Measurements from ENCODE around the gene GSTT4. TPM values are rescaled to one million over a fixed set of nuclear protein-coding genes. Genes with fewer than 3 reads are reported as not detected.
A peak's percentile ranks its signal among the peaks of the same experiment; 100 is the strongest.

Gene GSTT4
- total and polyA plus RNA-seq, 2 of the 13 experiments (the other 11 are each of a cell fraction or from before 2014, with no cell fraction given): 0.59 to 0.62 TPM

GRCh38 chr22:24009227-24010017, 4.2 kb upstream of the GSTT4 start (continued):
- TF ChIP-seq ATF1 (CRISPR knock-in tag; IDR thresholded peaks at IDR 0.05): peak; percentile 66; the same call in 1 of the 2 replicates
- no peak for TF ChIP-seq MLXIP (CRISPR knock-in tag; IDR thresholded peaks at IDR 0.05; ENCODE audit: borderline replicate concordance)
- TF ChIP-seq, protein P1, sequence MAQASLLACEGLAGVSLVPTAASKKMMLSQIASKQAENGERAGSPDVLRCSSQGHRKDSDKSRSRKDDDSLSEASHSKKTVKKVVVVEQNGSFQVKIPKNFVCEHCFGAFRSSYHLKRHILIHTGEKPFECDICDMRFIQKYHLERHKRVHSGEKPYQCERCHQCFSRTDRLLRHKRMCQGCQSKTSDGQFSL (CRISPR knock-in tag; IDR thresholded peaks at IDR 0.05): no peak
- no peak for TF ChIP-seq ZNF598 (CRISPR knock-in tag; IDR thresholded peaks at IDR 0.05; ENCODE audit: borderline replicate concordance)
- TF ChIP-seq ZNF788 (CRISPR knock-in tag; IDR thresholded peaks at IDR 0.05; ENCODE audit: borderline replicate concordance): 0 out of 2 replicates have a peak, but pooled peaks have one; percentile 63
- TF ChIP-seq, protein P2, sequence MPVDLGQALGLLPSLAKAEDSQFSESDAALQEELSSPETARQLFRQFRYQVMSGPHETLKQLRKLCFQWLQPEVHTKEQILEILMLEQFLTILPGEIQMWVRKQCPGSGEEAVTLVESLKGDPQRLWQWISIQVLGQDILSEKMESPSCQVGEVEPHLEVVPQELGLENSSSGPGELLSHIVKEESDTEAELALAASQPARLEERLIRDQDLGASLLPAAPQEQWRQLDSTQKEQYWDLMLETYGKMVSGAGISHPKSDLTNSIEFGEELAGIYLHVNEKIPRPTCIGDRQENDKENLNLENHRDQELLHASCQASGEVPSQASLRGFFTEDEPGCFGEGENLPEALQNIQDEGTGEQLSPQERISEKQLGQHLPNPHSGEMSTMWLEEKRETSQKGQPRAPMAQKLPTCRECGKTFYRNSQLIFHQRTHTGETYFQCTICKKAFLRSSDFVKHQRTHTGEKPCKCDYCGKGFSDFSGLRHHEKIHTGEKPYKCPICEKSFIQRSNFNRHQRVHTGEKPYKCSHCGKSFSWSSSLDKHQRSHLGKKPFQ (CRISPR knock-in tag; IDR thresholded peaks at IDR 0.05; ENCODE audit: insufficient replicate concordance): no peak
- peak; percentile 55; the same call in 1 of the 2 replicates for TF ChIP-seq MED1 (CRISPR knock-in tag; IDR thresholded peaks at IDR 0.05)

Measured in HepG2 (cell line).